HL-60 (cell line): ENCODE measurements around the gene SOS2.
"Not testable (repeated sequence)": the region's sequence is repeated elsewhere in the genome, so short reads cannot be mapped to it uniquely, and the experiment has no call there.

Experiments used
- DNase-seq, 2 experiments: peaks; one replicate each; pipeline ENCODE4 v3.0.0-alpha.2; 2010 to 2020; ENCODE audit warnings: low read depth in 1 of 2, low spot score in 1 of 2
- H3K27ac ChIP-seq: fragments of 250-450 bp; sonication (Bioruptor Pico); replicated peaks from 2 replicates; pipeline ENCODE4 v1.5.1; 2020; ENCODE audit warnings: mild to moderate bottlenecking, moderate library complexity
- H3K27me3 ChIP-seq: fragments of 250-450 bp; sonication (Bioruptor Pico); 2 replicates; pipeline ENCODE4 v1.5.1; 2021; ENCODE audit warnings: mild to moderate bottlenecking, moderate library complexity; ENCODE audit not compliant: insufficient read depth, poor library complexity, severe bottlenecking
- H3K4me3 ChIP-seq: replicated peaks from 2 replicates; pipeline ENCODE4 v1.5.1; 2011; ENCODE audit warnings: mild to moderate bottlenecking, control low read depth, low read length; ENCODE audit not compliant: insufficient read depth
- CTCF ChIP-seq: IDR thresholded peaks from one replicate; pipeline ENCODE4 v1.5.1; 2011; ENCODE audit warnings: low read length, control low read depth, inconsistent platforms; ENCODE audit not compliant: insufficient read depth
- GABPA ChIP-seq: IDR thresholded peaks from 2 replicates; pipeline ENCODE4 v1.6.1; 2012; ENCODE audit warnings: low read depth
- POLR2AphosphoS5 ChIP-seq: IDR thresholded peaks from 2 replicates; pipeline ENCODE4 v1.6.1; 2012; ENCODE audit warnings: low read depth
- SPI1 ChIP-seq: IDR thresholded peaks from 2 replicates; pipeline ENCODE4 v1.6.1; 2012; ENCODE audit warnings: low read depth, mild to moderate bottlenecking, borderline replicate concordance
- TF ChIP-seq, protein P1 (sequence below): IDR thresholded peaks from 2 replicates; pipeline ENCODE4 v1.6.1; 2012; ENCODE audit warnings: low read depth; ENCODE audit not compliant: insufficient replicate concordance

Gene SOS2

GRCh38 chr14:50082308-50082742 lies 149.1 kb downstream of the SOS2 start:
- no peak for TF ChIP-seq SPI1
- TF ChIP-seq CTCF, result no peak
- TF ChIP-seq POLR2AphosphoS5, result no peak
- no peak for TF ChIP-seq GABPA
- TF ChIP-seq, protein P1, sequence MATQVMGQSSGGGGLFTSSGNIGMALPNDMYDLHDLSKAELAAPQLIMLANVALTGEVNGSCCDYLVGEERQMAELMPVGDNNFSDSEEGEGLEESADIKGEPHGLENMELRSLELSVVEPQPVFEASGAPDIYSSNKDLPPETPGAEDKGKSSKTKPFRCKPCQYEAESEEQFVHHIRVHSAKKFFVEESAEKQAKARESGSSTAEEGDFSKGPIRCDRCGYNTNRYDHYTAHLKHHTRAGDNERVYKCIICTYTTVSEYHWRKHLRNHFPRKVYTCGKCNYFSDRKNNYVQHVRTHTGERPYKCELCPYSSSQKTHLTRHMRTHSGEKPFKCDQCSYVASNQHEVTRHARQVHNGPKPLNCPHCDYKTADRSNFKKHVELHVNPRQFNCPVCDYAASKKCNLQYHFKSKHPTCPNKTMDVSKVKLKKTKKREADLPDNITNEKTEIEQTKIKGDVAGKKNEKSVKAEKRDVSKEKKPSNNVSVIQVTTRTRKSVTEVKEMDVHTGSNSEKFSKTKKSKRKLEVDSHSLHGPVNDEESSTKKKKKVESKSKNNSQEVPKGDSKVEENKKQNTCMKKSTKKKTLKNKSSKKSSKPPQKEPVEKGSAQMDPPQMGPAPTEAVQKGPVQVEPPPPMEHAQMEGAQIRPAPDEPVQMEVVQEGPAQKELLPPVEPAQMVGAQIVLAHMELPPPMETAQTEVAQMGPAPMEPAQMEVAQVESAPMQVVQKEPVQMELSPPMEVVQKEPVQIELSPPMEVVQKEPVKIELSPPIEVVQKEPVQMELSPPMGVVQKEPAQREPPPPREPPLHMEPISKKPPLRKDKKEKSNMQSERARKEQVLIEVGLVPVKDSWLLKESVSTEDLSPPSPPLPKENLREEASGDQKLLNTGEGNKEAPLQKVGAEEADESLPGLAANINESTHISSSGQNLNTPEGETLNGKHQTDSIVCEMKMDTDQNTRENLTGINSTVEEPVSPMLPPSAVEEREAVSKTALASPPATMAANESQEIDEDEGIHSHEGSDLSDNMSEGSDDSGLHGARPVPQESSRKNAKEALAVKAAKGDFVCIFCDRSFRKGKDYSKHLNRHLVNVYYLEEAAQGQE, result no peak
- no peaks in the 10 kb centered on the region for H3K27me3 ChIP-seq
- no peak for DNase-seq
- H3K4me3 ChIP-seq, result no peak overlapping the region
- H3K27ac ChIP-seq, result no peak overlapping the region

DNA sequence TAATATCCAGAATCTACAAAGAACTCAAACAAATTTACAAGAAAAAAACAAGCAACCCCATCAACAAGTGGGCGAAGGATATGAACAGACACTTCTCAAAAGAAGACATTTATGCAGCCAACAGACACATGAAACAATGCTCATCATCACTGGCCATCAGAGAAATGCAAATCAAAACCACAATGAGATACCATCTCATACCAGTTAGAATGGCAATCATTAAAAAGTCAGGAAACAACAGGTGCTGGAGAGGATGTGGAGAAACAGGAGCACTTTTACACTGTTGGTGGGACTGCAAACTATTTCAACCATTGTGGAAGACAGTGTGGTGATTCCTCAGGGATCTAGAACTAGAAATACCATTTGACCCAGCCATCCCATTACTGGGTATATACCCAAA lies 152.3 kb downstream of the SOS2 start:
- DNase-seq, H3K27ac ChIP-seq, H3K4me3 ChIP-seq, H3K27me3 ChIP-seq: not testable (repeated sequence)

GRCh38 chr14:50073663-50074062 lies 157.7 kb downstream of the SOS2 start:
- not testable (repeated sequence) for H3K4me3 ChIP-seq, H3K27me3 ChIP-seq, H3K27ac ChIP-seq, DNase-seq

DNA sequence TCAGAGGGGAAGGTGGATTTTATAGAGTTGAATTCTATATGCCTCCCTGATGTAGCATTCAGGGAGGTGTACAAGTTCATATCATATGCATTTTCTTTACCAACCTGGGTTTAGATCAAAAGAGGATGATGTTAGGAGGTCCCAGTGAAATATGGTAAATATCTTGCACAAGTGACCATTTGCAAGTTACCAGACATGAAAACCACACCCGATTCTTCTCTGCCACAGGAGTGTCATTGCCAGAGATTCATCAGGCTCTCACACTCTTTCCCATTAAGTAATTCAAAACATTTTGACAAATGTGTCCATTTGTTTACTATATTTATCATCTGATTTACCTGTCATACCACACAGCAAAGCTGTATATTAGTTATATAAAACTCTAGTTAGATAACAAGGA lies 159.0 kb downstream of the SOS2 start:
- Histone ChIP-seq H3K27me3 (no peaks in the 10 kb centered on the region), H3K27ac (no peak overlapping the region), H3K4me3 (no peak overlapping the region)
- TF ChIP-seq, protein P1, result no peak
- no peak for TF ChIP-seq GABPA
- no peak for TF ChIP-seq CTCF
- TF ChIP-seq POLR2AphosphoS5, result no peak
- TF ChIP-seq SPI1, result no peak
- DNase-seq, result no peak

DNA sequence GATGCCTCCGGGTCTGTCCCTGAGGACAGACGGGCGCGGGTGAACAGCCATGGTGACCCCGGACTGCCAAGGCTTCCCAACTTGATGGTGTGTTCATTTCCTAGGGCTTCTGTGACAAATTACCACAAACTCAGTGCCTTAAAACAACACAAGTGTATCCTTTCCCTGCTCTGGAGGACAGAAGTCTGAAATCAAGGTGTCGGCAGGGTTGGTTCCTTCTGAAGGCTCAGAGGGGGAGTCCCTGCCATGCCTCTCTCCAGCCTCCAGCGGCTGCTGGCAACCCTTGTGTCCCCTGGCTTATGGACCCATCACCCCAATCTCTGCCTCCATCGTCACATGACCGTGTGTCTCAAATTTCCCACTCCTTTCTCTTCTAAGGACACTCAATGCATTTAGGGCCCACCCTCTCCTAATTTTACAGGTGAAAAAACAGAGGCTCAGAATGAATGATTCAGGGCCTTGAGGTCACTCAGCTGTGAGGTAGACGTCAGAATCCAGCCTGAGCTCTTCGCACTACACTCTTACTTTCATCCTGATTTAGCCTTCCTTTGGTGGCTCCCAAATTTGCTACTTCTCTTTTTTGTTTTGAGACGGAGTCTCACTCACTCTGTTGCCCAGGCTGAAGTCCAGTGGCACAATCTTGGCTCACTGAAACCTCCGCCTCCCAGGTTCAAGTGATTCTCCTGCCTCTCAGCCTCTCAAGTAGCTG lies 160.4 kb downstream of the SOS2 start:
- no peaks in the 10 kb centered on the region for H3K27me3 ChIP-seq
- H3K4me3 ChIP-seq, result no peak overlapping the region
- TF ChIP-seq GABPA, result no peak
- no peak for TF ChIP-seq POLR2AphosphoS5
- no peak for TF ChIP-seq CTCF
- no peak for TF ChIP-seq SPI1
- TF ChIP-seq, protein P1, result no peak
- H3K27ac ChIP-seq, result no peak overlapping the region
- DNase-seq, result no peak
